Activated T-cell treated with anti-CD3 and anti-CD28 coated beads, Interleukin-2, amount 50 U/mL, for 72 hours (primary cell): ENCODE data around the gene HMCN2. TPM values are rescaled to one million over a fixed set of nuclear protein-coding genes. Genes with fewer than 3 reads are reported as not detected.
"Not testable (repeated sequence)": the region's sequence is repeated elsewhere in the genome, so short reads cannot be mapped to it uniquely, and the experiment has no call there.

ENCODE experiments used
- ATAC-seq, 2 donors: fragments of 150-1000 bp; cut with Tn5 transposase; replicated peaks in 1 of 2; 2 replicates each; pipeline ENCODE4 v1.10.0; 2021; ENCODE audit warnings: moderate library complexity in 2 of 2, mild to moderate bottlenecking in 1 of 2
- DNase-seq, 2 donors: peaks; one replicate each; pipeline ENCODE4 v3.0.0; 2021 to 2022; ENCODE audit warnings: mixed read lengths in 1 of 2
- H3K27ac Mint-ChIP-seq: one replicate; pipeline ENCODE4 v1.8.0; 2022; ENCODE audit warnings: mild to moderate bottlenecking, moderate library complexity, mixed read lengths
- H3K27me3 Mint-ChIP-seq: one replicate; pipeline ENCODE4 v1.8.0; 2022; ENCODE audit warnings: low read depth, mixed read lengths
- H3K36me3 Mint-ChIP-seq, 2 donors: one replicate each; pipeline ENCODE4 v1.8.0; 2022; ENCODE audit warnings: mixed read lengths in 2 of 2, mild to moderate bottlenecking in 1 of 2; ENCODE audit not compliant: insufficient read depth in 2 of 2
- H3K4me1 Mint-ChIP-seq: one replicate; pipeline ENCODE4 v1.8.0; 2022; ENCODE audit warnings: low read depth, mixed read lengths
- H3K4me3 Mint-ChIP-seq, 2 donors: one replicate each; pipeline ENCODE4 v1.8.0; 2022; ENCODE audit warnings: mild to moderate bottlenecking in 2 of 2, mixed read lengths in 2 of 2, moderate library complexity in 2 of 2
- H3K9me3 Mint-ChIP-seq, 2 donors: one replicate each; pipeline ENCODE4 v1.8.0; 2022; ENCODE audit warnings: mixed read lengths in 2 of 2
- total RNA-seq, 2 donors: library from RNA; stranded (reverse); gene quantifications; one replicate each; pipeline ENCODE4 v1.2.3, GENCODE V29; 2022

The HMCN2 gene
- total RNA-seq, 2 donors from 2014 or later = 0.12 to 0.17 TPM

- Mint-ChIP-seq H3K36me3 (no peaks in the 10 kb centered on the region), H3K4me1 (no peaks in the 10 kb centered on the region), H3K4me3 (no peak overlapping the region), H3K9me3 (no peaks in the 10 kb centered on the region), H3K27me3 (no peaks in the 10 kb centered on the region), H3K27ac (no peak overlapping the region)
- no peak for DNase-seq
- ATAC-seq = no peak
Measured at GRCh38 chr9:130394814-130395470, 129.4 kb downstream of the HMCN2 start.

GRCh38 chr9:130395810-130396435 is 130.4 kb downstream of the HMCN2 start:
- H3K4me3 Mint-ChIP-seq = no peak overlapping the region
- no peaks in the 10 kb centered on the region for H3K36me3 Mint-ChIP-seq
- DNase-seq (no peak), ATAC-seq (no peak)
- no peaks in the 10 kb centered on the region for H3K4me1 Mint-ChIP-seq
- H3K27me3 Mint-ChIP-seq = no peaks in the 10 kb centered on the region
- no peak overlapping the region for H3K27ac Mint-ChIP-seq
- no peaks in the 10 kb centered on the region for H3K9me3 Mint-ChIP-seq

DNA sequence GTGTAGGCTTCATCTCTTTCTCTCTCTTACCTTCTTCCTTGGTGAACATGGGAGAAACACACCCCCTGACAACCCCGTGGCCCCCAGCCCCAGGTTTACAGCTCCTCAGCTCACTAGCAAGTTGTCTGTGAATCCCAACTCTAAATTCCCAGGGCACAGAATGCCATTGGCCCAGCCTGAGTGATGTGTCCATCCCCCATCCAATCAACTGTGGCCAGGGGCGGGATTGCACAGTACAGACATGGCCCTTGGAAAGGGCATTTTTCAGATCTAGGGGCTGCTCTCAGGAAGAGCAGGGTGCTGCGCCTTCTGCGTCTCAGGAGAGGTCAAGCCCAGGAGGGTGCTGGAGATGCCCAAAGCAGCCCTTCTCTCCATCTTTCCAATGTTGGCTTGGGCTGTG is 131.0 kb downstream of the HMCN2 start:
- Mint-ChIP-seq H3K4me1 (no peaks in the 10 kb centered on the region), H3K27me3 (no peaks in the 10 kb centered on the region), H3K36me3 (no peaks in the 10 kb centered on the region), H3K4me3 (no peak overlapping the region), H3K27ac (peak overlapping the region; percentile 13), H3K9me3 (no peaks in the 10 kb centered on the region)
- ATAC-seq (no peak), DNase-seq (no peak)

DNA sequence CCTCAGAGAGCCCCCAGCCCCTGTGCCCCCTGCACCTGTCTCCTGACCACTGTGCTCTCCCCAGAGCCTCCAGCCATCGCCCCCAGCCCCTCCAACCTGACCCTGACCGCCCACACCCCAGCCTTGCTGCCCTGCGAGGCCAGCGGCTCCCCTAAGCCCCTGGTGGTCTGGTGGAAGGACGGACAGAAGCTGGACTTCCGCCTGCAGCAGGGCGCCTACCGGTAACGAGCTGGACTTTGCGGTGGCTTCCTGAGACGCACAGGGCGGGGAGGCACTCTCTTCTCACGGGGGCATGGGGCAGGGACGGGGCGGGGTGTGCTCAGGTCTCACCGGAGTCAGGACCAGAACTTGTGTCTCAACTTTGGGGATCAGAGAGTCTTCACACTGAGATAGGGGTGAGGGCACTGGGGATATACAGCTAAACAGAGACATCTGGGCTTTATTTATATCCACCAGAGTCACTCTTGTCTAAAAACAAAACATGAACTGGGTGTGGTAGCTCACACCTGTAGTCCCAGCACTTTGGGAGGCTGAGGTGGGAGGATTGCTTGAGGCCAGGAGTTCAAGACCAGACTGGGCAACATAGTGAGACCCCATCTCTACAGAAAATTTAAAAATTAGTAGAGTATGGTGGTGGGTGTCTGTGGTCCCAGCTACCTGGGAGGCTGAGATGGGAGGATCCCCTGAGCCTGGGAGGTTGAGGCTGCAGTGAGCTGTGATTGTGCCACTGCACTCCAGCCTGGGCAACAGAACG is 133.1 kb downstream of the HMCN2 start:
- DNase-seq = no peak
- Mint-ChIP-seq H3K36me3 (no peaks in the 10 kb centered on the region), H3K27me3 (no peaks in the 10 kb centered on the region), H3K4me1 (no peaks in the 10 kb centered on the region), H3K4me3 (no peak overlapping the region), H3K9me3 (no peaks in the 10 kb centered on the region), H3K27ac (no peak overlapping the region)
- no peak for ATAC-seq

GRCh38 chr9:130399768-130400167 is 134.2 kb downstream of the HMCN2 start:
- no peak for ATAC-seq
- Mint-ChIP-seq H3K27ac (no peak overlapping the region), H3K4me3 (no peak overlapping the region), H3K9me3 (no peaks in the 10 kb centered on the region), H3K27me3 (no peaks in the 10 kb centered on the region), H3K36me3 (no peaks in the 10 kb centered on the region), H3K4me1 (no peaks in the 10 kb centered on the region)
- DNase-seq = no peak

DNA sequence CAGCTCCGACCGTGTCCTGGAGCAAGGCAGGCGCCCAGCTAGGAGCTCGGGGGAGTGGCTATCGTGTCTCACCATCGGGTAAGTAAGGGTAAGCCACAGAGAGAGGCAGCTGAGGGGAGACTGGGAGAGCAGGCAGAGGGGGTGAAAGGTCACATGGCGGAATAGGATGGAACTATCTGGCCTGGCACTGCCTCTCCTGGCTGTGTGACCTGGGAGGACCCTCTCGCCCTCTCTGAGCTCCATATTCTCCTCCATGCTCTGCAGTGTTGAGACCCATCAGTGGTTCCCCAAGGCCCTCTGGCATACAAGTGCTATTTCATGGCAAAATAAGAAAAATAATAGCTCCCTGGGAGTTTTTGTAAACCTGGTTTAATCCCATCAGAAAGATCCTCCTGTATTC is 135.3 kb downstream of the HMCN2 start:
- Mint-ChIP-seq H3K4me1 (no peaks in the 10 kb centered on the region), H3K27me3 (no peaks in the 10 kb centered on the region), H3K4me3 (no peak overlapping the region), H3K9me3 (no peaks in the 10 kb centered on the region), H3K36me3 (no peaks in the 10 kb centered on the region), H3K27ac (no peak overlapping the region)
- no peak for DNase-seq
- no peak for ATAC-seq

GRCh38 chr9:130401742-130402141 is 136.2 kb downstream of the HMCN2 start:
- not testable (repeated sequence) for H3K36me3 Mint-ChIP-seq, DNase-seq, H3K27ac Mint-ChIP-seq, H3K4me3 Mint-ChIP-seq, ATAC-seq, H3K27me3 Mint-ChIP-seq, H3K4me1 Mint-ChIP-seq, H3K9me3 Mint-ChIP-seq

- Mint-ChIP-seq H3K4me1 (no peaks in the 10 kb centered on the region), H3K27me3 (no peaks in the 10 kb centered on the region), H3K4me3 (no peak overlapping the region), H3K36me3 (no peaks in the 10 kb centered on the region), H3K27ac (no peak overlapping the region), H3K9me3 (no peaks in the 10 kb centered on the region)
- DNase-seq = no peak
- no peak for ATAC-seq
Measured at GRCh38 chr9:130402243-130402642, 136.7 kb downstream of the HMCN2 start.

GRCh38 chr9:130402645-130403440 is 137.3 kb downstream of the HMCN2 start:
- Mint-ChIP-seq H3K4me3 (no peak overlapping the region), H3K27ac (no peak overlapping the region), H3K36me3 (no peaks in the 10 kb centered on the region), H3K4me1 (no peaks in the 10 kb centered on the region), H3K9me3 (no peaks in the 10 kb centered on the region), H3K27me3 (no peaks in the 10 kb centered on the region)
- DNase-seq (no peak), ATAC-seq (no peak)

DNA sequence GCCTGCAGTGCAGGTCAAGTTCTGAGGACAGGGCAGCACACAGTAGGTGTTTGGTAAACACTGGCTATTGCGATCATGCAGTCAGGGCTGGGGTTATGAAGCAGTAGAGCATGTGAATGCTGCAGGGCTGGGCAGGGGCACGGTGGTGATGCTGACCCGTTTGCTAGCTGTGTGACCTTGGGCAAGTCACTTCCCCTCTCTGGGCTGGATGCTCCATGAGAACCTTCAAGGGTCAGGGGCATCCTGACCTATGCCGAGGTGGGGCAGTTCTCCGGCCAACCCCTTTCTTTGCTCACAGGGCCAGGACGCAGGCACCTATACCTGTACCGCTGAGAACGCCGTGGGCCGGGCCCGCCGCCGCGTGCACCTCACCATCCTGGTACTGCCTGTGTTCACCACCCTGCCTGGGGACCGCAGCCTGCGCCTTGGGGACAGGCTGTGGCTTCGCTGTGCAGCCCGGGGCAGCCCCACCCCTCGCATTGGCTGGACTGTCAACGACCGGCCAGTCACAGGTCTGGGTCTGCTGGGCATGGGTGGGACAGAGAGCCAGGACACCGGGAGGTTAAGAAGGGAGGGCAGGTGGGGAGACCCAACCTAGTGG is 140.2 kb downstream of the HMCN2 start:
- H3K4me3 Mint-ChIP-seq = no peak overlapping the region
- no peaks in the 10 kb centered on the region for H3K9me3 Mint-ChIP-seq
- no peaks in the 10 kb centered on the region for H3K4me1 Mint-ChIP-seq
- H3K36me3 Mint-ChIP-seq = no peaks in the 10 kb centered on the region
- ATAC-seq = no peak
- H3K27ac Mint-ChIP-seq = no peak overlapping the region
- H3K27me3 Mint-ChIP-seq = no peaks in the 10 kb centered on the region
- no peak for DNase-seq

DNA sequence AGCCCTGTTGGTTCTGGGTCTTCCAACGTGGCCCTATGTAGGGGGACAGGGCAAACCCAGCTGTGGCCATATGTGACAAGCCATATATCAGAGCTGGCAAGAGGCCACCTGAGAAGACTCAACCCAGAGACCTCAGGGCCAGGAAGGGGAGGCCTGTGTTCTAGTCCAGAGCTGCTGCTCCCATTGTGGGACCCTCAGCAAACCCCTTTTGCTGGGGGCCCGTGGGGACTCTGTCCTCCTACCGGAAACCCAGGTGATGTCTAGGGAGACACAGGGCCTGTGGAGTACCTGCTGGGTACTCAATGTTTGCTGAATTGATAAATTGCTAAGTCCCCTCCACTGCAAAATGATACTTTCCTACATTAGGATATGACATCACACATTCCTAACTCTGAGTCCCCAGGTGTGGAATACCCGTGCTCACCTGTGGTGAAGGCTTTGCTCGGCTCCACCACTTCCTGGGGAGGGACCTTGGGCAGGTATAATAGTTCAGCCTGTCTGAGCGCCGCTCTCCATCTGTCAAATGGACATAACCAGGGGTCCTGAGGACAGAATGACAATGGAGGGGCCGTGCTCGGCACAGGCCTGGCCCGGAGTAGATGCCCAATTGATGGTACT is 140.8 kb downstream of the HMCN2 start:
- H3K9me3 Mint-ChIP-seq = no peaks in the 10 kb centered on the region
- no peak for DNase-seq
- H3K36me3 Mint-ChIP-seq = no peaks in the 10 kb centered on the region
- no peak overlapping the region for H3K27ac Mint-ChIP-seq
- no peak for ATAC-seq
- no peaks in the 10 kb centered on the region for H3K4me1 Mint-ChIP-seq
- H3K4me3 Mint-ChIP-seq = no peak overlapping the region
- H3K27me3 Mint-ChIP-seq = no peaks in the 10 kb centered on the region

DNA sequence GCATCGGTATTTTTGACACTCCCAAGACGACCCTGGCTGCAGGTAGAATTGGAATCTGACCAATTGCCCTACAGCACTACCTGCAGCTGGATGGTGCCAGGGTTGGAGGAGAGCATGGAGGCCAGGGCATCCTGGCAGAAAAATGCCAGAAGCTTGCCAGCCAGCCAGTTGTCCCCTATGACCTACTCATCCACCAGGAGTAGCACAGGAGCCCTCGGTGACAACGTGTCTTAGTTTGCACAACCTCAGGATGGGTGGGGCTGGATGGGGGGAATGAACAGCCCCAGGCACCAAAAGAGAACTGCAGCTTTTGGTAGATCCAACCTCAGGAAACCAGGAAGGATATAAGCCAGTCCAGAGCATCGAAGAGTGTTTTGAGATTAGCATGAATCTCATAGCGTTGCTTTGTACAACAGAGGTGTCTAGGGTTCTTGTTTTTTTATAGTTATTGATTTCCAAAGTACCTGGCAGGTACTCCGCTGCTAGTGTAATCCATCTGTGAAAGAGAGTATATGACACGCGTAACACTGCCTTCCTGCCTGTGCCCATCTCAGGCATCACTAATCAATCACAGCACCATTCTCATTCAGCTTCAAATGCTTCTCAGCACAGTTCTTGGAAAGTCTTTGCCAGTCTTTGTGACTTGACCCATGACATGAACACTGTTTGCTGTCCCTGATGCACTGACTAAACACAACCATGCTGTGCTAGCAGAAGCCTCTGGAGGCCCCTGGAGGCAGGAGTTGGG is 142.5 kb downstream of the HMCN2 start:
- ATAC-seq (no peak), DNase-seq (no peak)
- Mint-ChIP-seq H3K27me3 (no peaks in the 10 kb centered on the region), H3K4me3 (no peak overlapping the region), H3K9me3 (no peaks in the 10 kb centered on the region), H3K4me1 (no peaks in the 10 kb centered on the region), H3K27ac (no peak overlapping the region), H3K36me3 (no peaks in the 10 kb centered on the region)
